Measurements from ENCODE around the gene CEP72.
A peak's percentile ranks its signal among the peaks of the same experiment; 100 is the strongest.
"Not testable (repeated sequence)": the region's sequence is repeated elsewhere in the genome, so short reads cannot be mapped to it uniquely, and the experiment has no call there.

Gene CEP72

GRCh38 chr5:611731-612486 lies at the start of gene CEP72:
CEP72 (plus strand) TSS chr5:612340; CDS start chr5:612362, 22 bp downstream.
- peak; percentile 64 for DNase-seq

GRCh38 chr5:565782-566440 lies 46.2 kb upstream of the CEP72 start:
- DNase-seq, result no peak

GRCh38 chr5:566636-567309 lies 45.4 kb upstream of the CEP72 start:
- DNase-seq, result no peak

- no peak for DNase-seq
These were observed 44.5 kb upstream of the CEP72 start for GRCh38 chr5:567664-568060.

- DNase-seq, result no peak
These were observed 43.9 kb upstream of the CEP72 start for GRCh38 chr5:568061-568781.

- DNase-seq, result no peak
These were observed 43.3 kb upstream of the CEP72 start for GRCh38 chr5:568809-569208.

DNA sequence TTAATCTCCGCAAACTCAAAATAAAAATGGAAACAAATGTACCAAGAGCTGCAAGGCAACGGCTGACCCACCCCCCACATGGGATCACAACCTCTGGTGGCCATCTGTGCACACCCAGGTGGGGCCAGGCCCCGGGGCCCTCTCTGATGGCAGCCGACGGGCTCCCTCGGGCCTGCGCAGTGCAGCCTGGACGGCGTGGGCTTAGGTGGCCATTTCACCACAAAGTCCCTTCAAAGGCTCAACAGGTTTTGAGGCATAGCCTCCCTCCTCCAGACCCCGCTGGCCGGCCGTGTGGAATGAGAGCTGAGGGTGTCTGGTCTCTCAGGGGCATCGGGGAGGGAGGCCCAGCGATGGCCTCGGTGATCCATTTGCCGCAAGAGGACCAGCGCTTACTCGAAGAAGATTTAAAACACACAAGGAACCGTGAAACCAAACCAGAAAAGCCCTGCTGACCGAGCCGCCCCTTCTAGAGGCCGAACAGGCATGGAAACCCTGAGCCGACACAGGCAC lies 42.7 kb upstream of the CEP72 start:
- DNase-seq, result no peak

DNA sequence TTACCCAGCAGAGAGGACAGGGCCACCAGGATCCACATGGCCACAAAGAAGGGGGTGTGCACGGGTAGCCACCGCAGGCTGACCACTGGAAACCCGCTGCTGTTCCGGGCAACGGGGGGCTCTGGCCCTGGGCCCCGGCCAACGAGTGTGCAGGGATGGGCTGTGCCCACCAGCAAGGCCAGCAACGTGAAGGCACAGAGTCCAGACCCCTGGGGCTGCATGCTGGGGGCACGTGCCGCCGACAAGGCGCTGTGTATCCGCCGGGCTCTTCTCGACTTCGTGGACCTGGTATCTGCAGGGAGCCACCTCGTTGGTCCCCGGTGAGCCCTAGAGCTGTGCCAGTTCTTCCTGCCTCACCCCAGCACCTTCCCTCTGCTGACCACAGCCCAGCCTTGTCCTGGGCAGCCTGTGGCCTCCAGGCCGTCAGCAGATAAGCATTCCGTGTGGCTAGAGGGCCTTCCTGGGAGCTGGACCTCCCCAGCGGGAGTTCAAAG lies 42.2 kb upstream of the CEP72 start:
- no peak for DNase-seq

GRCh38 chr5:570446-570845 lies 41.7 kb upstream of the CEP72 start:
- no peak for DNase-seq

DNA sequence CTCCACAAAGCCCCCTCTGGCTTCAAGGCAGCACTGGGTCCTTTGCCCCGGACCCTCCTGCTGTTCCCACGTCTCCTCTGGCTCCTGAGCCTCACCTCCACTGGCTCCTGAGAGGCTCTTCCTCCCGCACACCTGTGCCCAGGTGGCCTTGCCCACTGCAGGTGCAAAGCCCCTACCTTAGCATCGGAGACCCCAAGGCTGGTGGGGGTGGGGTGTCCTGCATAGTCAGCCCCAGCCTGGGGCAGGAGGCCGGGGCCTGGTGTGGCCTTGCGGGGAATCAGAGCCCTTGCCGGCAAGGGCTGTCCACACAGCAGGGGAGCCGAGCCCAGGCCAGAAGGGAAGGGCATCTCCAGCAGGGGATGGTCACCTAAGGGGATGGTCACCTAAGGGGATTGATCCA lies 41.3 kb upstream of the CEP72 start:
- no peak for DNase-seq

- no peak for DNase-seq
These were observed 40.3 kb upstream of the CEP72 start for GRCh38 chr5:571791-572190.

- no peak for DNase-seq
These were observed 39.6 kb upstream of the CEP72 start for GRCh38 chr5:572398-573019.

- DNase-seq, result no peak
These were observed 38.9 kb upstream of the CEP72 start for GRCh38 chr5:573206-573605.

GRCh38 chr5:573976-574375 lies 38.2 kb upstream of the CEP72 start:
- no peak for DNase-seq

GRCh38 chr5:574906-575305 lies 37.2 kb upstream of the CEP72 start:
- DNase-seq, result no peak

DNA sequence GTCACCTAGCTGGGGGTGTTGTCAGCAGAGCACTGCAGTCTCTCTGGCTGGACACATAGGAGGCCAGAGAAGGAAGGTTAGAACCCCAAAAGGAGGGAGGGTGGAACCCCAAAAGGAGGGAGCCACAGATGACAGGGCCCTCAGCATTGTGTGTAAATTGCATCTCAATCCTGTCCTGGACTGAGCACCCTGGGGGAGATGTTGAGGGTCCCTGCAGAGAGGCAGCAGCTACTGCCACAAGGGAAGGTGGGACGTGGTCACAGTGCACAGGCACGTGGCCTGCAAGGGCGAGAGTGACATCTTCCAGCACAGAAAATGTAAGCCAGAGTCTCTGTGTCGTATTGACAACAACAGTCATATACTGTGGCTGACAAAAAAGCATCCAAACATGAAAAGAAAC lies 36.5 kb upstream of the CEP72 start:
- no peak for DNase-seq

GRCh38 chr5:577214-577613 lies 34.9 kb upstream of the CEP72 start:
- DNase-seq, result not testable (repeated sequence)

GRCh38 chr5:577800-578199 lies 34.3 kb upstream of the CEP72 start:
- DNase-seq, result no peak

DNA sequence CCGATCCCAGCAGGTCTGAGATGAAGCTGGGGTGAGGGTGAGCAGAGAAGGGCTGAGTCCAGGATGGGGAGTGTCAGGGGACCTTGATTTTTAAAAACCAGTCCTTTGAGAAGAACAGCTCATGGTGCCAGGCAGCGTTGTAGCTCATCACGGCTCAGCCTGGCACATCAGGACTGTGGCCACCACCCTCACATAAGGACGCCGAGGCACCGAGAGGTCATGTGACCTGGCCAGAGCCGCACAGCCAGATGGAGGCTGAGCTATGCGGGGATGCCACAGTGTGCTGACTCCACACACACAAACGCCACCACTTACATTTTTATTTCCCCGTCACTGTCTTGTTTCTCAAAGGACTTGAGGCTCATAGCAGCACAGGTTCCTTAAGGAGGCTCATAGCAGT lies 32.9 kb upstream of the CEP72 start:
- DNase-seq, result no peak

GRCh38 chr5:579746-580366 lies 32.3 kb upstream of the CEP72 start:
- no peak for DNase-seq

DNA sequence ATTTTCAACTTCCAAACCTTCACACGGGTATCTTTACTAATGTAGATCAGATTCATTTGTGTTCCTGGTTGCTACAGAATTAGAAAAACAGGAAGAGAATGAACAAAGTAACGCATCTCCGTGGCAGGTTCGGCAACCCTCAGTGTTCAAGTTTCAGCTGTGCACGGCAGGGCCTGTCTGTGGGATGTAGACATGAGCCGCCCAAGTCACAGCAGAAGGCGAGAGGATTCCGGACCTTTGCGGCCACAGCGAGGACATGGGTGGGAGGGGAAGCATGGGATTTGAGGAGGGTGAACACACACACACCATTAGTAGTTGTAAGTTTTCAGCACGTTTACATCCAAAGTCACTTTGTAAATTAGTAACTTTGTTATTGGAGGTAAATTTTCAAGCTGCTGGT lies 31.7 kb upstream of the CEP72 start:
- DNase-seq, result no peak

GRCh38 chr5:581266-581665 lies 30.9 kb upstream of the CEP72 start:
- DNase-seq, result no peak

Measured in AML-193 (cell line).